ENCODE data around the gene PIRT.

DNA sequence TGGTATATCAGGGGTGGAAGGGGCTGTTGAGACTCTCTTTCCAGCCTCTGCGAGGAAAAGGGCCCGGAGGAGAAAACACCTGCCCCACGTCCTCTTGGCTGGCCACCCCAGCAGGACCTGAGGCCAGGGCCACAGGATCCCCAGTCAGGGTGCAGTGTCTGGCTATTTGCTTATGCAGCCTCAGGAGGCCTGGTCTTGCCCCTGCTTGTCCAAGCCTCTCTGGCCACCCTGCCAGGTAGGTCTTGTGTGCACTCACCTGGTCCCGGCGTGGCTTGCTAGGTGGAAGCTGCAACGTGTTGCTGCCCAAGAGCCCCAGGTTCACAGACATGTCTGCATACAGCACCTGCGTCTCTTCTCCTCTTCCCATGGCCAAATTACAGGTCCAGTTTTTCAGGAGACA is 34.5 kb downstream of the PIRT start:
- TF ChIP-seq, protein P1, sequence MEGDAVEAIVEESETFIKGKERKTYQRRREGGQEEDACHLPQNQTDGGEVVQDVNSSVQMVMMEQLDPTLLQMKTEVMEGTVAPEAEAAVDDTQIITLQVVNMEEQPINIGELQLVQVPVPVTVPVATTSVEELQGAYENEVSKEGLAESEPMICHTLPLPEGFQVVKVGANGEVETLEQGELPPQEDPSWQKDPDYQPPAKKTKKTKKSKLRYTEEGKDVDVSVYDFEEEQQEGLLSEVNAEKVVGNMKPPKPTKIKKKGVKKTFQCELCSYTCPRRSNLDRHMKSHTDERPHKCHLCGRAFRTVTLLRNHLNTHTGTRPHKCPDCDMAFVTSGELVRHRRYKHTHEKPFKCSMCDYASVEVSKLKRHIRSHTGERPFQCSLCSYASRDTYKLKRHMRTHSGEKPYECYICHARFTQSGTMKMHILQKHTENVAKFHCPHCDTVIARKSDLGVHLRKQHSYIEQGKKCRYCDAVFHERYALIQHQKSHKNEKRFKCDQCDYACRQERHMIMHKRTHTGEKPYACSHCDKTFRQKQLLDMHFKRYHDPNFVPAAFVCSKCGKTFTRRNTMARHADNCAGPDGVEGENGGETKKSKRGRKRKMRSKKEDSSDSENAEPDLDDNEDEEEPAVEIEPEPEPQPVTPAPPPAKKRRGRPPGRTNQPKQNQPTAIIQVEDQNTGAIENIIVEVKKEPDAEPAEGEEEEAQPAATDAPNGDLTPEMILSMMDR (conservative IDR thresholded peaks at IDR 0.05; ENCODE audit: low read length): no peak
- TF ChIP-seq EZH2phosphoT487 (IDR thresholded peaks at IDR 0.05; ENCODE audit: borderline replicate concordance): no peak

Measured in Loucy (cell line).